Measurements from ENCODE around the gene SPINT4. TPM values are rescaled to one million over a fixed set of nuclear protein-coding genes. Genes with fewer than 3 reads are reported as not detected.

The SPINT4 gene
- total and polyA plus RNA-seq, 2 experiments from 2014 or later, result not detected

DNA sequence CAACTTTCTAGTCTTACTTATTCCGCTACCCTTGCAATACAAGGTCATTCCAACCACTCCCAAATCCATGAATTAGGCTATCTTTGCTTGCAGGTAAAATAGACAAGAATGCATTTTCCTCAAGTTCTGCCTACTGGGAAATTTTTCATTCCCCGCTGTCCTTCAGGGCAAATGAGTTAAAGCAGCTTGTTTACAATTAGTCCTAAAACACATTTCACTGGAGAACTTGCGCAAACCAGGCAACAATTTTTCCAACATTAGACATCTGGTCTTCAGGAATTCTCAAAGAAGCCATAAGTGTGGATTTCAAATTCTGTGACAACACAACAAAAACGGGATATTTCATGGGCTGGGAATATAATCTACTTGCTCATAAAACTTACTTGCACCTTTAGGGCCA is 20.4 kb downstream of the SPINT4 start:
- no peaks in the 10 kb centered on the region for H3K27me3 Mint-ChIP-seq (ENCODE audit: insufficient read depth, low read depth, poor library complexity)
- DNase-seq (ENCODE audit: low spot score) (no peak), ATAC-seq (no peak)
- Histone ChIP-seq H3K9me2 (ENCODE audit: insufficient read depth) (0 out of 2 replicates have a peak, but pooled peaks cover 3% of the 10 kb centered on the region), H2AFZ (no peak overlapping the region), H3K36me3 (ENCODE audit: insufficient read depth) (no peaks in the 10 kb centered on the region), H3K4me2 (no peak overlapping the region), H3K27me3 (ENCODE audit: insufficient read depth) (no peaks in the 10 kb centered on the region), H3K4me3 (no peak overlapping the region), H3K79me2 (replicated peaks; ENCODE audit: insufficient read depth) (no peaks in the 10 kb centered on the region), H3K4me1 (ENCODE audit: insufficient read depth) (no peaks in the 10 kb centered on the region), H3F3A (replicated peaks; ENCODE audit: low read depth) (no peaks in the 10 kb centered on the region), H4K20me1 (replicated peaks; ENCODE audit: insufficient read depth) (no peaks in the 10 kb centered on the region), H3K27ac (ENCODE audit: low read depth) (no peak overlapping the region)
- no peak overlapping the region for H3K27ac Mint-ChIP-seq
- H3K4me1 Mint-ChIP-seq, result no peaks in the 10 kb centered on the region
- peaks cover 5% of the 10 kb centered on the region; the same call in 2 of the 3 replicates for H3K9me3 Mint-ChIP-seq
- TF ChIP-seq CREB1 (CRISPR knock-in tag; IDR thresholded peaks at IDR 0.05; ENCODE audit: low read depth), result no peak
- TF ChIP-seq EZH2 (IDR thresholded peaks at IDR 0.05; ENCODE audit: low read depth, unreplicated experiment), result no peak
- TF ChIP-seq, protein P1, sequence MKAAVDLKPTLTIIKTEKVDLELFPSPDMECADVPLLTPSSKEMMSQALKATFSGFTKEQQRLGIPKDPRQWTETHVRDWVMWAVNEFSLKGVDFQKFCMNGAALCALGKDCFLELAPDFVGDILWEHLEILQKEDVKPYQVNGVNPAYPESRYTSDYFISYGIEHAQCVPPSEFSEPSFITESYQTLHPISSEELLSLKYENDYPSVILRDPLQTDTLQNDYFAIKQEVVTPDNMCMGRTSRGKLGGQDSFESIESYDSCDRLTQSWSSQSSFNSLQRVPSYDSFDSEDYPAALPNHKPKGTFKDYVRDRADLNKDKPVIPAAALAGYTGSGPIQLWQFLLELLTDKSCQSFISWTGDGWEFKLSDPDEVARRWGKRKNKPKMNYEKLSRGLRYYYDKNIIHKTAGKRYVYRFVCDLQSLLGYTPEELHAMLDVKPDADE (IDR thresholded peaks at IDR 0.05), result no peak
- no peak for TF ChIP-seq ZNF331 (CRISPR knock-in tag; IDR thresholded peaks at IDR 0.05; ENCODE audit: low read depth)
- TF ChIP-seq STAT1 (IDR thresholded peaks at IDR 0.05; ENCODE audit: unreplicated experiment), result no peak
- no peak overlapping the region for H3K4me3 Mint-ChIP-seq
- peaks cover 5% of the 10 kb centered on the region; the same call in 2 of the 3 replicates for H3K36me3 Mint-ChIP-seq (ENCODE audit: low read depth)

- no peaks in the 10 kb centered on the region for H3K36me3 Mint-ChIP-seq (ENCODE audit: low read depth)
- no peaks in the 10 kb centered on the region for H4K20me1 ChIP-seq (replicated peaks; ENCODE audit: insufficient read depth)
- no peak for TF ChIP-seq EZH2phosphoT487 (IDR thresholded peaks at IDR 0.05; ENCODE audit: unreplicated experiment)
- no peak for TF ChIP-seq REST (IDR thresholded peaks at IDR 0.05; ENCODE audit: unreplicated experiment)
- no peak for TF ChIP-seq JUNB (IDR thresholded peaks at IDR 0.05; ENCODE audit: unreplicated experiment)
- no peak for TF ChIP-seq STAT1 (IDR thresholded peaks at IDR 0.05; ENCODE audit: unreplicated experiment)
- TF ChIP-seq CREB1 (CRISPR knock-in tag; IDR thresholded peaks at IDR 0.05; ENCODE audit: low read depth), result no peak
- no peak overlapping the region for H2AFZ ChIP-seq
- H3K27ac ChIP-seq (ENCODE audit: low read depth), result no peak overlapping the region
- no peak overlapping the region for H3K4me2 ChIP-seq
- H3K27ac Mint-ChIP-seq, result no peak overlapping the region
- H3F3A ChIP-seq (replicated peaks; ENCODE audit: low read depth), result no peaks in the 10 kb centered on the region
- H3K27me3 ChIP-seq (ENCODE audit: insufficient read depth), result no peaks in the 10 kb centered on the region
- no peak overlapping the region for H3K4me3 Mint-ChIP-seq
- ATAC-seq (no peak), DNase-seq (ENCODE audit: low spot score) (no peak)
- H3K79me2 ChIP-seq (replicated peaks; ENCODE audit: insufficient read depth), result no peaks in the 10 kb centered on the region
- 0 out of 2 replicates have a peak, but pooled peaks cover 2% of the 10 kb centered on the region for H3K36me3 ChIP-seq (ENCODE audit: insufficient read depth)
- H3K27me3 Mint-ChIP-seq (ENCODE audit: insufficient read depth, low read depth, poor library complexity), result peaks cover 2% of the 10 kb centered on the region
- H3K9me2 ChIP-seq (ENCODE audit: insufficient read depth), result peaks cover 11% of the 10 kb centered on the region; the same call in 1 of the 2 replicates
- no peaks in the 10 kb centered on the region for H3K4me1 Mint-ChIP-seq
- no peaks in the 10 kb centered on the region for H3K4me1 ChIP-seq (ENCODE audit: insufficient read depth)
- no peaks in the 10 kb centered on the region; the same call in 2 of the 3 replicates for H3K9me3 Mint-ChIP-seq
- no peak overlapping the region for H3K4me3 ChIP-seq
Observed at GRCh38 chr20:45745015-45745414, 22.9 kb downstream of the SPINT4 start.
